Activated CD8-positive, alpha-beta memory T cell treated with anti-CD3 and anti-CD28 coated beads, Interleukin-2, amount 50 U/mL, for 1 hour (primary cell): ENCODE data around the gene RNF10.
"Not testable (repeated sequence)": the region's sequence is repeated elsewhere in the genome, so short reads cannot be mapped to it uniquely, and the experiment has no call there.

Experiments
- DNase-seq: peaks from one replicate; pipeline ENCODE4 v3.0.0-alpha.2; 2020; ENCODE audit errors: extremely low read depth

The RNF10 gene

GRCh38 chr12:120528861-120529525 lies 5.2 kb upstream of the RNF10 start, which contains the start of gene COQ5:
Gene COQ5, minus strand, starts transcription at chr12:120529158. Its CDS starts 17 bp downstream, at chr12:120529141.
- peak; percentile 57 for DNase-seq

- DNase-seq = no peak
These were observed 4.3 kb upstream of the RNF10 start for GRCh38 chr12:120529641-120530417.

- not testable (repeated sequence) for DNase-seq
These were observed 3.8 kb upstream of the RNF10 start for GRCh38 chr12:120530418-120530761.

- DNase-seq = no peak
These were observed 1.4 kb upstream of the RNF10 start for GRCh38 chr12:120532701-120533238.

GRCh38 chr12:120534703-120535655 lies 823 bp downstream of the RNF10 start:
- no peak for DNase-seq

GRCh38 chr12:120536064-120536791 lies 2.1 kb downstream of the RNF10 start:
- DNase-seq = no peak

- DNase-seq = no peak
These were observed 3.7 kb downstream of the RNF10 start for GRCh38 chr12:120537856-120538220.

GRCh38 chr12:120538281-120539156 lies 4.4 kb downstream of the RNF10 start:
- DNase-seq = no peak

- no peak for DNase-seq
These were observed 5.1 kb downstream of the RNF10 start for GRCh38 chr12:120539303-120539702.

- DNase-seq = no peak
These were observed 6.3 kb downstream of the RNF10 start for GRCh38 chr12:120540445-120540844.

GRCh38 chr12:120542166-120542565 lies 8.0 kb downstream of the RNF10 start:
- DNase-seq = no peak

GRCh38 chr12:120544691-120545090 lies 10.5 kb downstream of the RNF10 start:
- DNase-seq = no peak

- DNase-seq = no peak
These were observed 11.9 kb downstream of the RNF10 start for GRCh38 chr12:120546050-120546386.

GRCh38 chr12:120554678-120555077 lies 20.5 kb downstream of the RNF10 start:
- DNase-seq = no peak

- DNase-seq = no peak
These were observed 23.4 kb downstream of the RNF10 start for GRCh38 chr12:120557589-120557988.

GRCh38 chr12:120562906-120563305 lies 28.8 kb downstream of the RNF10 start:
- DNase-seq = no peak

- DNase-seq = no peak
These were observed 29.3 kb downstream of the RNF10 start for GRCh38 chr12:120563495-120563894.

- no peak for DNase-seq
These were observed 37.1 kb downstream of the RNF10 start for GRCh38 chr12:120571299-120571698.

- DNase-seq = no peak
These were observed 39.4 kb downstream of the RNF10 start for GRCh38 chr12:120573560-120573959.

GRCh38 chr12:120574106-120574505 lies 40.0 kb downstream of the RNF10 start:
- DNase-seq = no peak
